Mesendoderm (in vitro differentiated cells): ENCODE data around the gene CARD9.

Experiments
- DNase-seq: peaks from one replicate; pipeline ENCODE4 v3.0.0; 2013
- H2AK5ac ChIP-seq: 2 replicates; pipeline ENCODE4 v1.6.1; 2013; ENCODE audit warnings: low read length, inconsistent platforms
- H2BK120ac ChIP-seq: 2 replicates; pipeline ENCODE4 v1.6.1; 2013; ENCODE audit warnings: low read depth, mild to moderate bottlenecking, low read length, moderate library complexity, mixed read lengths
- H2BK15ac ChIP-seq: replicated peaks from 2 replicates; pipeline ENCODE4 v1.6.1; 2013; ENCODE audit warnings: low read depth, mild to moderate bottlenecking, moderate library complexity
- H2BK5ac ChIP-seq: 2 replicates; pipeline ENCODE4 v1.6.1; 2013; ENCODE audit warnings: low read length, inconsistent platforms
- H3K18ac ChIP-seq: 2 replicates; pipeline ENCODE4 v1.6.1; 2013; ENCODE audit warnings: mild to moderate bottlenecking, low read length, mixed read lengths
- H3K23ac ChIP-seq: one replicate; pipeline ENCODE4 v1.6.1; 2013; ENCODE audit warnings: low read length
- H3K27ac ChIP-seq: 2 replicates; pipeline ENCODE4 v1.5.1; 2013; ENCODE audit warnings: low read depth, mild to moderate bottlenecking, inconsistent platforms, low read length, moderate library complexity
- H3K27me3 ChIP-seq: 2 replicates; pipeline ENCODE4 v1.6.1; 2013; ENCODE audit warnings: low read length, control low read depth, mild to moderate bottlenecking, inconsistent platforms; ENCODE audit not compliant: insufficient read depth, poor library complexity
- H3K36me3 ChIP-seq: 2 replicates; pipeline ENCODE4 v1.6.1; 2013; ENCODE audit warnings: low read length, inconsistent platforms; ENCODE audit not compliant: control insufficient read depth, insufficient read depth
- H3K4ac ChIP-seq: one replicate; pipeline ENCODE4 v1.6.1; 2013; ENCODE audit warnings: low read depth, mild to moderate bottlenecking, low read length, moderate library complexity
- H3K4me1 ChIP-seq: 2 replicates; pipeline ENCODE4 v1.6.1; 2013; ENCODE audit warnings: low read depth, low read length, inconsistent platforms; ENCODE audit not compliant: control insufficient read depth
- H3K4me2 ChIP-seq: 2 replicates; pipeline ENCODE4 v1.6.1; 2013; ENCODE audit warnings: low read length
- H3K4me3 ChIP-seq: 2 replicates; pipeline ENCODE4 v1.5.1; 2013; ENCODE audit warnings: mild to moderate bottlenecking, low read length
- H3K56ac ChIP-seq: one replicate; pipeline ENCODE4 v1.6.1; 2013; ENCODE audit warnings: low read length
- H3K79me1 ChIP-seq: 2 replicates; pipeline ENCODE4 v1.6.1; 2013; ENCODE audit warnings: low read length, inconsistent platforms
- H3K79me2 ChIP-seq: 2 replicates; pipeline ENCODE4 v1.6.1; 2013; ENCODE audit warnings: mild to moderate bottlenecking, low read length; ENCODE audit not compliant: control insufficient read depth, insufficient read depth
- H3K9ac ChIP-seq: 2 replicates; pipeline ENCODE4 v1.6.1; 2013; ENCODE audit warnings: low read length, inconsistent platforms
- H4K5ac ChIP-seq: one replicate; pipeline ENCODE4 v1.6.1; 2013; ENCODE audit warnings: low read length
- H4K8ac ChIP-seq: one replicate; pipeline ENCODE4 v1.6.1; 2013; ENCODE audit warnings: low read depth, mild to moderate bottlenecking, control low read depth, low read length, moderate library complexity
- WGBS: extraction: QIAGEN DNeasy Blood & Tissue Kit; methylation state at CpG from one replicate; pipeline ENCODE4 v1.1.7; 2013; ENCODE audit warnings: low lambda C conversion rate, missing lambda C conversion rate; ENCODE audit not compliant: insufficient coverage; ENCODE audit errors: extremely low coverage; 5-methylcytosine and 5-hydroxymethylcytosine counted together

CARD9 gene

DNA sequence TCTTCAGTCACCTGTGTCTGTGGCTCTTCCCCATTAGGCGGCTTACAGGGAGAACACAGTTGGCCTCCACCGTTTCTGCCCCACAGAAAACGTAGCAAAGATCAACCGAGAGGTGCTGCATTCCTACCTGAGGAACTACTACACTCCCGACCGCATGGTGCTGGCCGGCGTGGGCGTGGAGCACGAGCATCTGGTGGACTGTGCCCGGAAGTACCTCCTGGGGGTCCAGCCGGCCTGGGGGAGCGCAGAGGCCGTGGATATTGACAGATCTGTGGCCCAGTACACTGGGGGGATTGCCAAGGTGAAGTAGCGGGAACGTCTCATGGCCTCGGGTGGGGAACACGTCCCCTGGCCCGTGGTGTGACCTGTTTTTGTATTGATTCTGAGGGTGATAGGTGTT, 43.4 kb upstream of the CARD9 start:
- no peak for DNase-seq
- no peak overlapping the region for H3K4me3 ChIP-seq
- WGBS: no CpG with 5 or more reads among the region's 19 CpGs
- H3K79me1 ChIP-seq: peaks cover 15% of the 10 kb centered on the region
- no peak overlapping the region for H3K27ac ChIP-seq
- no peak overlapping the region for H2BK15ac ChIP-seq
- H3K27me3 ChIP-seq: no peaks in the 10 kb centered on the region
- no peak overlapping the region for H2BK5ac ChIP-seq
- H3K4me2 ChIP-seq: no peak overlapping the region
- no peak overlapping the region for H2AK5ac ChIP-seq
- no peak overlapping the region for H3K23ac ChIP-seq
- H4K8ac ChIP-seq: no peak overlapping the region
- peaks cover 14% of the 10 kb centered on the region for H3K79me2 ChIP-seq
- no peak overlapping the region for H4K5ac ChIP-seq
- H3K4me1 ChIP-seq: no peaks in the 10 kb centered on the region
- no peak overlapping the region for H3K4ac ChIP-seq
- no peak overlapping the region for H3K18ac ChIP-seq
- H2BK120ac ChIP-seq: no peak overlapping the region
- H3K9ac ChIP-seq: no peak overlapping the region
- H3K36me3 ChIP-seq: peaks cover 31% of the 10 kb centered on the region
- no peak overlapping the region for H3K56ac ChIP-seq

- H3K23ac ChIP-seq: no peak overlapping the region
- H2BK5ac ChIP-seq: no peak overlapping the region
- no peak overlapping the region for H3K4ac ChIP-seq
- peaks cover 28% of the 10 kb centered on the region for H3K36me3 ChIP-seq
- H3K56ac ChIP-seq: no peak overlapping the region
- peaks cover 3% of the 10 kb centered on the region for H3K4me1 ChIP-seq
- no peak overlapping the region for H4K8ac ChIP-seq
- H2BK15ac ChIP-seq: no peak overlapping the region
- H3K18ac ChIP-seq: no peak overlapping the region
- no CpG with 5 or more reads among the region's 8 CpGs for WGBS
- H3K4me3 ChIP-seq: no peak overlapping the region
- H3K9ac ChIP-seq: no peak overlapping the region
- no peak overlapping the region for H4K5ac ChIP-seq
- H3K79me1 ChIP-seq: peaks cover 19% of the 10 kb centered on the region
- H3K79me2 ChIP-seq: peaks cover 19% of the 10 kb centered on the region
- no peaks in the 10 kb centered on the region for H3K27me3 ChIP-seq
- no peak overlapping the region for H2AK5ac ChIP-seq
- DNase-seq: no peak
- H3K4me2 ChIP-seq: no peak overlapping the region
- no peak overlapping the region for H2BK120ac ChIP-seq
- no peak overlapping the region for H3K27ac ChIP-seq
These were observed 43.0 kb upstream of the CARD9 start for GRCh38 chr9:136416427-136416826.

- Histone ChIP-seq H4K8ac (no peak overlapping the region), H3K4ac (no peak overlapping the region), H3K36me3 (peaks cover 21% of the 10 kb centered on the region), H3K79me1 (peaks cover 30% of the 10 kb centered on the region), H3K23ac (no peak overlapping the region), H3K9ac (no peak overlapping the region), H3K4me1 (peaks cover 5% of the 10 kb centered on the region), H3K4me2 (no peak overlapping the region), H3K27me3 (no peaks in the 10 kb centered on the region), H4K5ac (no peak overlapping the region), H3K18ac (no peak overlapping the region), H3K79me2 (peaks cover 42% of the 10 kb centered on the region), H2BK5ac (no peak overlapping the region), H3K56ac (no peak overlapping the region), H2BK120ac (no peak overlapping the region), H3K27ac (no peak overlapping the region), H2BK15ac (no peak overlapping the region), H3K4me3 (no peak overlapping the region), H2AK5ac (no peak overlapping the region)
- no CpG with 5 or more reads among the region's 9 CpGs for WGBS
- DNase-seq: no peak
These were observed 39.5 kb upstream of the CARD9 start for GRCh38 chr9:136412962-136413361.

DNA sequence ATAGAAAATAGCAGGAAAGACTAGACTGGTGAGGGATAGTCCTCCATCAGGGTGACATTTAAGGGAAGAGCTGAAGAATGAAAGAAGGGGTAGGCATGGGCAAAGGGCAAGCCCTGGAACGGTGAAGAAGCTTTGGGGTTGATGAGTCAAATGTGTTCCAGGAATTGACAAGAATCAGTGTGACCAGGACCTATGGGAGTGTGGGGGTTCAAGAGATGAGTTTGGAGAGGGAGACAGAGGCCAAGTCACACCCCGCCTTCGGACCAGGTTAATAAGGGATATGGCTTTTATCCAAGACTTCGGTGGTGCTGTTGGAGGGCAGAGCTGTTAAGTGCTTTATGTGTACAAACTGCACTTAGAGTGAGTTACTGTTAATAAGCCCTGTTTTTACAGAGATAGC, 37.9 kb upstream of the CARD9 start:
- H2AK5ac ChIP-seq: no peak overlapping the region
- no peak overlapping the region for H3K18ac ChIP-seq
- peaks cover 42% of the 10 kb centered on the region for H3K79me2 ChIP-seq
- H3K36me3 ChIP-seq: peaks cover 15% of the 10 kb centered on the region
- H3K27ac ChIP-seq: no peak overlapping the region
- peak overlapping the region; percentile 45 for H3K4me2 ChIP-seq
- peaks cover 5% of the 10 kb centered on the region for H3K4me1 ChIP-seq
- H4K5ac ChIP-seq: no peak overlapping the region
- H3K23ac ChIP-seq: no peak overlapping the region
- peaks cover 33% of the 10 kb centered on the region for H3K79me1 ChIP-seq
- peak overlapping the region; percentile 92 for H3K56ac ChIP-seq
- no peak for DNase-seq
- H4K8ac ChIP-seq: no peak overlapping the region
- no peaks in the 10 kb centered on the region for H3K27me3 ChIP-seq
- no peak overlapping the region for H3K4ac ChIP-seq
- no peak overlapping the region for H2BK15ac ChIP-seq
- no peak overlapping the region for H2BK120ac ChIP-seq
- peak overlapping the region; percentile 85 for H3K9ac ChIP-seq
- peak overlapping the region; percentile 83 for H3K4me3 ChIP-seq
- H2BK5ac ChIP-seq: no peak overlapping the region
- WGBS: no CpG with 5 or more reads among the region's 4 CpGs

GRCh38 chr9:136410500-136411287, 37.2 kb upstream of the CARD9 start, which contains the start of the genes ENTR1 and PMPCA:
Gene ENTR1 (minus strand): TSS chr9:136410614. CDS start chr9:136410397, 217 bp downstream.
Gene PMPCA (plus strand): TSS chr9:136410658. CDS start chr9:136410669, 11 bp downstream.
- H4K8ac ChIP-seq: no peak within 1 kb of the TSS
- no peak within 1 kb of the TSS for H2BK120ac ChIP-seq
- H2BK5ac ChIP-seq: peak within 1 kb of the TSS; percentile 55
- H3K79me1 ChIP-seq: peaks cover 31% of the 10 kb centered on the region
- peak within 1 kb of the TSS; percentile 91 for H3K9ac ChIP-seq
- H4K5ac ChIP-seq: no peak within 1 kb of the TSS
- H3K23ac ChIP-seq: peak within 1 kb of the TSS; percentile 97
- peaks cover 5% of the 10 kb centered on the region for H3K4me1 ChIP-seq
- H3K79me2 ChIP-seq: peaks cover 42% of the 10 kb centered on the region
- H2BK15ac ChIP-seq: no peak within 1 kb of the TSS
- H3K4ac ChIP-seq: peak within 1 kb of the TSS; percentile 66
- no peaks in the 10 kb centered on the region for H3K27me3 ChIP-seq
- peak within 1 kb of the TSS; percentile 83 for H3K4me3 ChIP-seq
- H3K56ac ChIP-seq: peak within 1 kb of the TSS; percentile 95
- H3K27ac ChIP-seq: peak within 1 kb of the TSS; percentile 30
- H3K18ac ChIP-seq: peak within 1 kb of the TSS; percentile 34
- H3K36me3 ChIP-seq: peaks cover 10% of the 10 kb centered on the region
- no peak within 1 kb of the TSS for H2AK5ac ChIP-seq
- WGBS: no CpG with 5 or more reads among the region's 83 CpGs
- DNase-seq: peak; percentile 92
- H3K4me2 ChIP-seq: peak within 1 kb of the TSS; percentile 88
